PFSK-1 (cell line): ENCODE data around the gene LCOR.

Experiments
- POLR2AphosphoS5 ChIP-seq: IDR thresholded peaks from 2 replicates; pipeline ENCODE4 v1.6.1; 2012; ENCODE audit warnings: low read depth, mild to moderate bottlenecking, control low read depth, low read length, moderate library complexity
- SIN3A ChIP-seq: IDR thresholded peaks from 2 replicates; pipeline ENCODE4 v1.6.1; 2012; ENCODE audit warnings: mild to moderate bottlenecking, low read length, moderate library complexity, borderline replicate concordance; ENCODE audit not compliant: insufficient read depth

DNA sequence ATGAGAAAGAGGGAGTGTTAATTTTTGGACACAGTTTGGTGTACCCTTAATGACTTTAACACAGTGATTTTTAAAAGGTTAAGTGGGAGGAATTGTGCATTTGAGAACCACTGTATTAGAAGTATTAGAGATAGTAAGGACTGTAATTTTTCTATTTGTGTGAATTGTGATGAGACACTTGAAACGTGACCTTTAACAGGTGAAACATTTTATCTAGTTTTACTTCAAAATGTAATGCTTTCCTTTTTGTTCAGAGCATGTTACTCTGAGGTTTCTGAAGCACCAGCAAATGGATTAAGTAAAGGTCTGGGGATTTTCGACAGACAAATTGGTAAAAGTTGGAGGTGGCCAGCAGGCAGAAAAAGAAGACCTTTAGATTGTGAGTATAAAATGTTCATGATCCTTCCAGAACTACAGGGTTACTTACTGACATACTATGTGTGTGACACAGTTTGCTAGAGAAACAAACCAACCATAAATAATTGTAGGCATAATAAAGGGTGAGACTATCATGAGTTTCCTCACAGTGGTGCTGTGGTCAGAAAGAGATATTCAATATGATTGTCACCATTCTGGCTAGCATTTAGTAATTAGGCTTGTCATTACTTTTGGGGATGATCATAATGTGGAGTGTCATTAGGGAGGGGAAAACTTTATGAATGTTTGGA lies 26.1 kb downstream of the LCOR start:
- no peak for TF ChIP-seq POLR2AphosphoS5
- TF ChIP-seq SIN3A, result no peak
